NCI-H460 (cell line): Measurements from ENCODE around the gene GIGYF2. TPM values are rescaled to one million over a fixed set of nuclear protein-coding genes. Genes with fewer than 3 reads are reported as not detected.

Source experiments
- DNase-seq: peaks from one replicate; pipeline ENCODE4 v3.0.0-alpha.2; 2016; ENCODE audit warnings: low read depth; ENCODE audit errors: extremely low read depth
- total RNA-seq: library from RNA; depleted of rRNA; stranded (reverse); fragments of >200 nt; shearing (Covaris generic); gene quantifications from 2 replicates; pipeline ENCODE4 v1.2.3, GENCODE V29; 2014

Gene GIGYF2
- total RNA-seq, 1 experiment from 2014 or later: 64.3 TPM

- no peak for DNase-seq
These were observed 47.8 kb downstream of the GIGYF2 start for GRCh38 chr2:232744963-232745362.

- DNase-seq: no peak
These were observed 50.9 kb downstream of the GIGYF2 start for GRCh38 chr2:232748038-232748437.

GRCh38 chr2:232749331-232749730, 52.2 kb downstream of the GIGYF2 start:
- no peak for DNase-seq

DNA sequence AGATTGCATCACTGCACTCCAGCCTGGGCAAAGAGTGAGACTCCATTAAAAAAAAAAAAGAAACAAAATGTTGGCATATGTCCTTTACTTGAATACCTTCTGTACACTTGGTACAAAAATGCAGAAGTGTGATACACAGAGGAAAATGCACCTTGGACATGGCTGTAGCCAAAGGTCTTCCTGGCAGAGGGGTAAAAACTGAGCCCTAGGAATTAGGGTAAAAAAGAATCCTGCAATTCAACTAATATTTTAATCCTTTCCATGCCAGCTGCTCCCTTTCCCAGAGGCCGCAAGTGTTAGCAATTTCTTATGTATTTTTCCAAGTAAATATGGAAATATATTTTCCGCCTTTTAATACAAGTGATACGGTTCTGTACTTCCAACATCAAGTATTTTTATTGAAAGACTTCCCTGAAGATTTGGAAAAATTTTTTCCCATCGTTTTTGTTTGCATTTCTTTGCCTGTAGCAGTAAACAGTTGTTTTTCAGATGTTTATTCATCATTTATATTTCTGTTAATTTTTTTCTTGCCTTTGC, 53.1 kb downstream of the GIGYF2 start:
- DNase-seq: no peak

DNA sequence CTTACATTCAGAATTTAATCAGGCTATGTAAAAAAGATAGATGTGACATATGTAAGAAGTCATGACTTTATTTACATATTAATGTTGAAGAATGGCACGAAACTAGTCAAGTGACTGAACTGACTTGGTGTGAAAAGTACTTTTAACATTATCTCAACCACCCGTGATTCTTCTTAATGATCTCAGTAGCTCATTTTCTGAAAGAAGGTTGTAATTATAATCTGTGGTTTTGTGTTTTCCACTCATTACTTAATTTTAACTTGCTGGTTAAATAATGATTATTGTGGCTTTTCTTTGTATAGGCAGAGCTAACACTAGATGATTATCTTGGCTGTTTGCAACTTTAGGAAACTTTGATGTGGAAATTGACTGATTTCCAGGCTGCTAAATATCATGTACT, 60.8 kb downstream of the GIGYF2 start:
- DNase-seq: no peak

- DNase-seq: peak; percentile 25
These were observed 64.3 kb downstream of the GIGYF2 start for GRCh38 chr2:232761301-232761907.

DNA sequence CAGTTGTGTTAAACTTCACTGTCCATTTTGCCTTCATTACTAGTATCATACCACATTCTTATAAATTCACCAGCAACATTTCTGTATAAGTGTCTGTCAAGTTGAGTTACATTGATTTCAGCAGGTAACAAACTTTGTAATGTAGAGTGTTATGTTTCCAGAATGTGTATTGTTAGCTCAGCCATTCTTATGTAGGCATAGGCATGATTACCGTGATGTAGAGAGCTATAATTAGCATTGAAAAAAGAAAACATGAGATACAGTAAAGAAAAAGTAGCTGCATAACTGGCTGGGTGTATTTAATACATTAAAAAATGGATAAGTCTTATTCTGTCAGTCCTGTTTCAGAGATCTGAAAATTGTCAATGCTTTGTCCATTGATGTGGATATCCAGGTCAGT, 70.7 kb downstream of the GIGYF2 start:
- DNase-seq: no peak

DNA sequence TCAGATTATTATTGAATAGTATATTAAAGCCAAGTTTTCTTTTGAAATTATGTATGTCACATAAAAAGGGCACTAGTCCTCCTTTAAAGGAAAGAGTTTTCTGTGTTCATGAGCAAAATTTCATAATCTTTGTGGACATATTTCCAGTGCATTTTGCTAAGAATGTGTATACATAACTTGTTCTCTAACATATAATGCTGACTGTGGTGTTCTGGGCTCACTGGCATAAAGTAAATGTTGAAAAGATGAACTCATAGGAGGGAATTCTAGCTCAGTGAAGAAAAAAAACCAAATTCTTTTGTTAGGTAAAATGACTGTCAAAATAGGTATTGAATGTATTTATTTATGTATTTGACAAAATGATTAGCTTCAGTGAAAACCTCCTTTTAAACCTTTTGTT, 73.1 kb downstream of the GIGYF2 start:
- no peak for DNase-seq

GRCh38 chr2:232771870-232772269, 74.7 kb downstream of the GIGYF2 start:
- no peak for DNase-seq

- no peak for DNase-seq
These were observed 75.4 kb downstream of the GIGYF2 start for GRCh38 chr2:232772531-232772930.

GRCh38 chr2:232773815-232774214, 76.7 kb downstream of the GIGYF2 start:
- DNase-seq: no peak

DNA sequence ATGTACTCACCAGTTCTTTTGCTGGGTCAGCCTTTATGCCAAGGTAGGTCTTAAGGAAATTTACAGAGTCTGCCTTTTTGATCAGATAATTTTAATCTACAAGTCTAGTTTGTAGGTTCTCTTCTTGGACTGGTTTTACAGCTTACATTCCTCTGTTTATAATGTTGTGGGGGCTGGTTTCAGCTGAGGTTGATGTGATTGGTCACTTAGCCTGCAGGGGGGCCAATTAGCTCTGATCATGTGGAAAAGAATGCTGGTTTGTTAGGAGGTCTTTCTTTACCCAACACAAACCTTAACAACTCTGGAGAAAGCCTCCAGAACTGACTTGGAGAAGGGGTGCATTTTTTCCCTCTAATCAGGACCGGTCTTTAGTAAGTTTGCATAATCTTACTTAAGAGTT, 79.3 kb downstream of the GIGYF2 start, which contains the start of gene KCNJ13:
KCNJ13 (minus strand) TSS at position 131 of the 400 bp plus-strand sequence. CDS start 5,203 bp downstream, outside the sequence.
- DNase-seq: no peak

DNA sequence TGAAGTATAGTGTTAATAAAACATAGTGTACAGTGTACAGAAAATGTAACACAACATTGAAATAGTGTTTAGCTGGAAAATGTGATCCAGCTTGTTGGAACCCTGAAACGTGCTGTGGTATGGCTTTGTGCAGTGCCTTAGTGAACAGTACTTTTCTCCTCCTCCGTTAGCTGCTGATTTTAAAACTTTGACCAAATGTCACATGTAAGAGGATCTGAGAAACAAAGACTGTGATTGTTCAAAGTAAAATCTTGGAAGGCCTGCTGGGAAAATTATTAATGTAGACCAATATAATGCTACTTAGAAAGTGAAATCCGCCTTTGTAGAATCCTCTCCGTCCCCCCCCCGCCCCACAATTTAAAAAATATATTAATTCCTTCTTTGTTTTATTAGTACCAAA, 80.1 kb downstream of the GIGYF2 start:
- DNase-seq: no peak

- DNase-seq: no peak
These were observed 82.3 kb downstream of the GIGYF2 start for GRCh38 chr2:232779465-232779864.

DNA sequence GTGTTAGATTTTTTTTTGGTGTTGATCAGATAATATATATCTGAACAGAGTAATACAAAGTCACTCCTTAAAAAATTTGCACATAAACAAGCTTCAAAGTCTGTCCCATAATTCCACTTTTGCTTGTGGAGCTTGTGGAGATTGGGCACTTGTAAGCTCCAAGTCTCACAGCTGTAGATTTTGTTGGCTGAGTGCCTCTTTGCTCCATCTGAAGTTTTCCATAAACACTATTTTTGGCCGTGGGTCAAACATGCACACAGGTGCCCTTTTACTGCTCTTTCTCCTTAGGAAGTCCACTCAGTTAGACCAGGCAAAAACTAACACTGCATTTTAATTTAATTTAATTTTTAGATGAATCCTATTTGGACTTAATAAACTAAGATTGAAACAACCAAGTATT, 82.8 kb downstream of the GIGYF2 start:
- DNase-seq: no peak

- no peak for DNase-seq
These were observed 84.6 kb downstream of the GIGYF2 start for GRCh38 chr2:232781765-232782164.

GRCh38 chr2:232783278-232783677, 86.1 kb downstream of the GIGYF2 start:
- DNase-seq: no peak

GRCh38 chr2:232787806-232788205, 90.7 kb downstream of the GIGYF2 start:
- DNase-seq: no peak

DNA sequence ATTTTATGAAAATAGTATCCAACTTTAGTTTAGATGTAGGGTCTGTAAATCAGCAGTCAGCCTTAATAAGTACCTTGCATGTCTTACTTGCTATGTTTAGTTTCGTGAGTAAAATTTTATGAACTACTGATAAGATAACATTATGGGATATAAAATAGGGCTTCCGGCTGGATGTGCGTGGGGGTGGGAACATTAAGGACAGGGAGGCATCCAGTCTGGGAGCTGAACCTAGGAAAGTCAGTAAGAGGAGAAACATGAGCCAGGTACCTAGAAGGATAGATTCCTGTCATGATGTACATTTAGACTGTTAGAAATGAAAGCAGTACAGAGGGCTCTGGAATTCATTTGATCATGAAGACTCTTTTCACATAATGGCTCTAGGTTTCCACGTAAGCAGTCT, 92.0 kb downstream of the GIGYF2 start:
- no peak for DNase-seq

- no peak for DNase-seq
These were observed 94.4 kb downstream of the GIGYF2 start for GRCh38 chr2:232791518-232791917.

GRCh38 chr2:232793271-232793670, 96.1 kb downstream of the GIGYF2 start:
- no peak for DNase-seq

- no peak for DNase-seq
These were observed 97.8 kb downstream of the GIGYF2 start for GRCh38 chr2:232794981-232795380.

GRCh38 chr2:232795920-232796319, 98.8 kb downstream of the GIGYF2 start:
- DNase-seq: peak; percentile 84
